K562 treated with DMSO at 1 percent for 12 hours (cell line): Measurements from ENCODE around the gene HSPB7. TPM values are rescaled to one million over a fixed set of nuclear protein-coding genes. Genes with fewer than 3 reads are reported as not detected.

Experiments
- total RNA-seq: library from RNA; unstranded; fragments of 300-600 nt; gene quantifications from 2 replicates; pipeline ENCODE4 v1.2.3, GENCODE V29; 2022; ENCODE audit not compliant: insufficient read depth

HSPB7 gene
- total RNA-seq, result not detected in 2 replicates

DNA sequence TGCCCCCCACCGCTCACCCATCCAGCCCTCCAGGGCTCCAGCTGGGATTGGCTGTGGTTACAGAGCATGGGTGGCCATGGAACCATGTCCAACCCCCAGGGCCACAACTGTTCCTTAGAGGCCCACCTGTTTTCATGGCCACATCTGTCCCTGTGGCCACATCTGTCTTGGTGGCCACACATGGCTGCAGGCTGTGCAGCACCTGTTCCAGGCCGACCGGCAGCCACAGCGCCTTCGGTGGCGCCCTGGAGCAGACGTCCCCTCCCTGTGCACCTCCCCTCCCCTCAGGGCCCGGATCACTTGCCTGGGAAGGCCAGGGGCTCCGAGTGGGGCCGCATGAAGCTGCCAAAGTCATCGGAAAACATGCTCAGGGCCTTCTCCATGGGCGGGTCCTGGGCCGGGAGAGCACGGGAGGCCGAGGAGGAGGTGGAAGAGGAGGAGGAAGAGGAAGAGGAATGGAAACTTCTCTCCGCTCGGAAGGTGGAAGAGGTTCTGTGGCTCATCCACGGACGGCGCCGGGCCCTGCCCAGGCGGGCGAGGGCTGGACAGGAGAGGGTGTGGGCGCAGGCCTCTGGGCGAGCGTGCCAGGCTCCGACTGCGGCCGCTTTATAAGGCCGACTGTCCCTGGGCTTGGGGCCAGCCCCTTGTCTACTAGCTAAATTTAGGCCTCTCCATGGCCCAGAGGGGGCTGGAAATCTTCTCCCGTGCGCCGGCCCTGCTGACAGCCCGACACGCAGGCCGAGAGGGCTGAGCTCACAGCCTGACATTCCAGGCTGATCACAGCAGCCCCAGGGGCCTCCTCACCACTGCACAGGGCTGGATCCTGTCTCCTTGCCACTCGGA is at the start of gene HSPB7:
Gene HSPB7, minus strand, starts transcription at position 583 of the 843 bp plus-strand sequence. Its CDS starts 80 bp downstream, at position 503.

DNA sequence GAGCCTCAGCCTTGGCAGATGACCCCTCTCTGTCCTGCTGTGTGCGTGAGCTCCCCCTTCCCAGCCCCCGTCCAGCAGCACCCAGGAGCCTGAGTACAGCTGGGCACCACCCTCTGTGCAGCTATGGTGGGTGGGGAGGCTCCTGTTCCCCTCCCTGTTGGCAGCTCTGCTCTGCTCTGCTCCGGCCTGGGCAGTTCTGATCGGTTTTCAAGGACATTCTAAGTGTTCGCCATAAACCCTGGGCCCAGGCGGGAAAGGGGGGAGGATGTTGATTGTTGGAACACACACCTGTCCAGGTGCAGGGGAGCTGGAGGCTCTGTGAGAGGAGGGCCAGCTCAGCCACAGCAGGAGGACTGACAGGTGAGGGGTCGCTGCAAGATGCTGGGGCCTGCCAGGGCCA is 25.7 kb upstream of the HSPB7 start, which contains the start of gene CLCNKB:
Gene CLCNKB, plus strand, starts transcription at position 262 of the 400 bp plus-strand sequence. CDS start 711 bp downstream, outside the sequence.

GRCh38 chr1:16021681-16022080 is 3.8 kb upstream of the HSPB7 start, which contains the start of gene CLCNKA:
Gene CLCNKA (plus strand): TSS chr1:16022036. CDS start chr1:16022620, 584 bp downstream.

GRCh38 chr1:15975805-15976680 is 41.8 kb downstream of the HSPB7 start, which contains the start of gene ZBTB17:
Gene ZBTB17 (minus strand): TSS chr1:15976101. CDS start chr1:15948495, 27,606 bp downstream.

Other genes with a start within 250 kb of the HSPB7 start
- gene UQCRHL, start 210.4 kb downstream of the HSPB7 start, total RNA-seq, result 2.1 and 3.0 TPM in 2 replicates
- 9.8 and 56.4 TPM in 2 replicates for gene SPEN, start 170.3 kb downstream of the HSPB7 start, total RNA-seq
- 35.8 and 37.4 TPM in 2 replicates for gene ZBTB17, start 41.9 kb downstream of the HSPB7 start, total RNA-seq
- gene SRARP, start 13.8 kb downstream of the HSPB7 start, total RNA-seq, result not detected in 2 replicates
- 0.42 TPM in 1 of 2 replicates, not detected in the other for gene CLCNKA, start 4.0 kb upstream of the HSPB7 start, total RNA-seq
- 0.69 TPM in 1 of 2 replicates, not detected in the other for gene CLCNKB, start 25.7 kb upstream of the HSPB7 start, total RNA-seq
- gene FAM131C, start 55.6 kb upstream of the HSPB7 start, total RNA-seq, result 0.39 TPM in 1 of 2 replicates, not detected in the other
- not detected in 2 replicates for gene EPHA2, start 138.0 kb upstream of the HSPB7 start, total RNA-seq
- gene ARHGEF19, start 194.6 kb upstream of the HSPB7 start, total RNA-seq, result 10.7 and 16.3 TPM in 2 replicates
- gene CPLANE2, start 219.1 kb upstream of the HSPB7 start, total RNA-seq, result 4.7 and 7.3 TPM in 2 replicates